DMS153 treated with DMSO at 0.1 percent for 48 hours (cell line): ENCODE data around the gene NDST1.
A peak's percentile ranks its signal among the peaks of the same experiment; 100 is the strongest.

Experiments used
- DNase-seq: peaks from one replicate; lab custom pipeline; 2025; ENCODE audit not compliant: unreplicated experiment; lab: John Stamatoyannopoulos, UW

Gene NDST1

GRCh38 chr5:150540615-150541396 lies 32.9 kb downstream of the NDST1 start:
- no peak for DNase-seq

GRCh38 chr5:150541397-150541675 lies 33.4 kb downstream of the NDST1 start:
- DNase-seq, result no peak

DNA sequence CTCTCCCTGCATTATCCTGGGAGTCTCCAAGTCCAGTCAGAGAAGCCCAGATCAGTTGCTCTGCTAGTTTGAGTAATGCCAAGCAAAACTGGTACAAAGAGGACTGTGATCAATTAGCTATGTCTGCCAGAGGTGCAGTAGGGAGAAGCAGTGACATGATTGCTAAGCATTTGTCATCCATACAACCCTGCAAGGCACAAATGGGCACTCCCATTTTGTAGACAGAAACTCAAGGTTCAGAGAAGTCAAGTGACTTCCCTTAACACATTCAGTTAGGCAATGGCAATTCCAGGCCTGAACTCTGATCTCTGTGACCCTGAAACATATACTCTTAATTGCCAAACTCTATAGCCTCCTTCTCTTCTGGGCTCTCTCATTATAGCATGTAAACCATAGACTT lies 34.0 kb downstream of the NDST1 start:
- no peak for DNase-seq

DNA sequence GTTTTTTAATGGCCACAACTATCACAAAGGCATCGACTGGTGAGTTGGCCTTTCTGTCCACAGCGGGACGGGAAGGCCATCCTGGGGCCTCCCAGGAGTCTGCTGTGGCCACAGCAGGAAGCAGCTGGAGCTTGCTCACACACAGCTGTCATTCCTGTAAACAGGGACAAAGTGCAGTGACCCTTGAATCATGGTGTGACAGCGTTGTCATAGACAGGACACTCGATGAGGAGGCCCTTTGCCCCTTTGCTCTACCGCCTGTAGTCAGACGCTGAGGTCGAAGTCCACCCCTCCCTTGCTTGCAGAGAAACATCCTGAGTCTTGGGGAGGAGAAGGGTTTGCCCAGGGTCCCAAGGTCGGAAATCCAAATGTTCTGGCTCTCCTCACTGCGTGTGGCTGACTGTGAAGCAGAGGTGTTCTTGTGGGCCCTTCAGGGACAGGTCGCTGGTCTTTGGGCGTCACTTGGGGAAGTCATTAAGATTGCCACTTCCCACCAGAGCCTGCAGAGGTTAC lies 35.1 kb downstream of the NDST1 start:
- DNase-seq, result no peak

DNA sequence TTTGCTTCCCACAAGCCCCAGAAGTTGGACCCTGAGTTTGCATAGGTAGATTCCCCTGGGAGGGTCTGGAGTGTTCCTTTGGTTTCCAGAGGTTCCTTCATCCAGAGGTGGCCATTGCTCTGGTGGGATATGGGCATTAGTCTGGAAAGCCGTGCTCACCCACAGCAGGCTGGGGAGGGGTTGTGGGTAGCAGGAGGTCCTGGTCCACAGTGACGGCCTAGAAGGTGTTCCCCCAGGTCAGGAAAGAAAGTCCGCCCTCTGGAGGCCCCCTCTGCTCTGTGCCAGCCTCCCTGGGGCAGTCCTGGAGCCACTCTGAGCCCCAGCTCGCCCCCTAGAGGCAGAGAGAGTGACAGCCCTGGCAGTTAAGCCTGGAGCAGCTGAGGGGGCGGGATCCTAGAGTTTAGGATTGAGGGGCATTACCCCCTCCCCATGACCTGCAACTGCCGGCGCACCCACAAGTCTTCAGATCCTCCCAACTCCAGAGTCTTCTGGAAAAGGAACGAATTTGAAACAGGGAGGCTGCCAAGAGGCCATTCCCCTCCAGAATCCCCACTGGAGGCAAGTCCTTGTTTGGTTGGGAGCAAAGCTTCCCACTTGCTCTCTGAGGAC lies 36.8 kb downstream of the NDST1 start:
- DNase-seq, result no peak

- no peak for DNase-seq
These were observed 37.3 kb downstream of the NDST1 start for GRCh38 chr5:150545246-150545645.

DNA sequence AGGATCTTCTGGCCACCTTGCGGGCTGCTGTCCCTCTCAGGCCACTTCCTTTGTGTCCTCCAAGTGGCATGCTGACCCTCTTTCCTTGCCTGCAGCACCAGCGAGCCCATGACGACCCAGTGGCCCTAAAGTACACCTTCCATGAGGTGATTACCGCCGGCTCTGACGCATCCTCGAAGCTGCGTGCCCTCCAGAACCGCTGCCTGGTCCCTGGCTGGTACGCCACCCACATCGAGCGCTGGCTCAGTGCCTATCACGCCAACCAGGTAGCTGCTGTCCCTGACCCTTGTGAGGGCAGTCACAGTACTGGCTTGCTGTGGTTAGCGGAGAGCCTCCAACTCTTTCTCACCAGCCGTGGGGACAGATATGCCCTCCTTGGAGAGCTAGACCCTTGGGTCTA lies 40.2 kb downstream of the NDST1 start:
- no peak for DNase-seq

DNA sequence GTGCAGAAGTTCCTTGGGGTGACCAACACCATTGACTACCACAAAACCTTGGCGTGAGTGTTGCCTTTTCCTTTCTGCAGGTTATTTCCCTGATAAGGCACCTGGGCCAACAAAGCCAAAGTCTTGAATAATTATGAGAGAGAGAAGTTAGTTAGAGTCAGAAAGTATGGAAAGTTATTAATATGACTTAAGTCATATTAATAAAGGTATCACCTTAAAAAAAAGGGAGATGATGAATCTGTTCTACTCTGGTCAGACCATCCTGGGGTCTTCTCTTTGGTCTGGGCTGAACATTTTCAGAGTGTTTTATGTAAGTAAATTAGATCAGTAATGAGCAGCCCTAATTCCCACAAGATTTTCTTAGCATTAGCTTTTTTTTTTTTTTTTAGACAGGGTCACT lies 41.8 kb downstream of the NDST1 start:
- DNase-seq, result no peak

DNA sequence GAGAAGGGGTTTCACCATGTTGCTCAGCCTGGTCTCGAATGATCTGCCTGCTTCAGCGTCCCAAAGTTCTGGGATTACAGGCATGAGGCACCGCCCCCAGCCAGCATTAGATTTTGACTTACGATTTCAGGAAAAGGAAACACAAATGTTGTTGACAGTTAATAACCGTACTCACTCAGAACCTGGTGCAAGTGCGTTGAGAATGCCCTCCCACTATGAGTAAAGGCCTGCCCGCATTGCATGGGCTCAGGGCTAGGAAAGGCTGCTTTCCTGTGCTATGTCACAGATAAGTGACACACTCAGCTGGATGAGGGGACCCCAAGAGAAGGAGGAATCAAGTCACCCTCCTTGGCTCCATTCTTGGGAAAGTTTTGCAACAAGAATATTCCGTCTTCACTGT lies 42.4 kb downstream of the NDST1 start:
- DNase-seq, result no peak

DNA sequence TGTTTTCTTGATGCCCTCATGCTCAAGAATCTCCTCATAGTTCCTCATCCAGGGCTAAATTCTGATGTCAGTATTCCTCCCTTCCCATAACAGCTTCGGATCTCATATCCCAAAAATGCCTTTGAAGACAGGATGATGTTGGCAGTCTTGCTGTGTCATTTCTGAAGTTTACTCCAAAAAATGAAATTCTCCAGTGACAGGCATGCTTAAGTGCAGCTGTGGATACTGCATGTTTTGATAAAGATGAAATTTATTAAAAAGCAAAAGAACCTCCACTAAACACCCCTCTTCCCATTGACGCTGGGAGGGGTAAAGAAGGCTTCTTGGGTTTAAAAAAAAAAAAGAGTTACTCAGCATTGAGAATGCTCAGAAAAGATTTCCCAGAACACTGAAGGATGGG lies 43.1 kb downstream of the NDST1 start:
- no peak for DNase-seq

DNA sequence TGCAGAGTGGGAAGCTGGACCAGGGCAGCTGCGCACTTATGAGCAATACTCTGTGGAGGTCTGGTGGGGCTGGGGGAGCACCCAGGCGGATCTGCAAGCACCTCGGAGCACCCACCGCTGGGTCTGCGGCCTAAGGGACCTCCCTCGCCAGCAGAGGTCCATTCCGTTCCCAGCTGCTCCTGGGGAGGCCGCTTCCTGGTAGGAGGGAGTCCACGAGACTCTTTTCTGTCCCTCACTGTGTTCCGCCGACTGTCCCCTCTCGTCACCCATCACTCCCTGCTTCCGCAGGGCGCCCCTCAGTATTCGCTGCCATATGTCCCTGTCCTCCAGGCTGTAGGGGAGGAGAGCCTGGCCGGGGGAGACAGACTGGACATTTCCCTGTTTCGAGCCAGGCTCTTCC lies 45.5 kb downstream of the NDST1 start:
- no peak for DNase-seq

GRCh38 chr5:150553911-150554310 lies 46.0 kb downstream of the NDST1 start:
- DNase-seq, result no peak

DNA sequence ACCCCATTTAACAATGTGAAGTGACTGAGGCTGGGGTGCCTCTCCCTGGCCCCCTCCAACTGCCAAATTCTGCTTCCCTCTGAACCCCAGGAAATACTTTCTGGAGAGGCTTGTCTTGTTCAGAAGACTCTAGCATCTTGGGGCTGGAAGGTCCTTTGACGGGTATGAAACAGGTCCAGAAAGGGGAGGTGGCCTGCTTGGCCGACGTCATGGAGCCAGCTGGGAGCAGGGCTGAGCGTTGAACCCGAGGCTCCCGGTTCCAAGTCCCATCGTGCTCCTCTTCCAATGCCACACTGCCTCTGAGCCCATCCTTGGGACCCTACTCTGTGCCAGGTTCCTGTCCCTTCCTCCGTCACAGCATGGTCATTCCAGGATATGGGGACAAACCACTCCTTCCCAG lies 46.9 kb downstream of the NDST1 start:
- DNase-seq, result no peak

- no peak for DNase-seq
These were observed 48.2 kb downstream of the NDST1 start for GRCh38 chr5:150556106-150556505.

- DNase-seq, result no peak
These were observed 49.1 kb downstream of the NDST1 start for GRCh38 chr5:150556859-150557508.

- no peak for DNase-seq
These were observed 49.6 kb downstream of the NDST1 start for GRCh38 chr5:150557509-150557872.

- no peak for DNase-seq
These were observed 50.2 kb downstream of the NDST1 start for GRCh38 chr5:150558088-150558621.

DNA sequence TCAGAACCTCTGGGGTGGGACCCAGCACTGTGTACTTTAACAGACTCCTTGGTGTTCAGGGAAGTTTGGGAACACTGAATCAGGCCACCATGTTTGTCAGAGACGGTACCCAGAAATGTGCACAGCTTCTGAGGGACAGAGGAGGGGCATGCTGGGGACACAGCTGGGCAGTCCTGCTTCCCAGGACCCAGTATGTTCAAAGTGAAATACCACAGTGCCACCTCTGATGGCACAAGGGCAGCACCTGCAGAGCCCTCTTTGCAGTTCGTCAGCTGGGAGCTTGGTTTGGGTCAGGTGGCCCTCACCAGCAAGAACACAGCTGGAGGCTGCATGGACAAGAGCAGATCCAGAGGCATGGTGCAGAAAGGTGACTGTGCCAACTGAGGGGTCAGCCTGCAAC lies 51.2 kb downstream of the NDST1 start:
- no peak for DNase-seq

DNA sequence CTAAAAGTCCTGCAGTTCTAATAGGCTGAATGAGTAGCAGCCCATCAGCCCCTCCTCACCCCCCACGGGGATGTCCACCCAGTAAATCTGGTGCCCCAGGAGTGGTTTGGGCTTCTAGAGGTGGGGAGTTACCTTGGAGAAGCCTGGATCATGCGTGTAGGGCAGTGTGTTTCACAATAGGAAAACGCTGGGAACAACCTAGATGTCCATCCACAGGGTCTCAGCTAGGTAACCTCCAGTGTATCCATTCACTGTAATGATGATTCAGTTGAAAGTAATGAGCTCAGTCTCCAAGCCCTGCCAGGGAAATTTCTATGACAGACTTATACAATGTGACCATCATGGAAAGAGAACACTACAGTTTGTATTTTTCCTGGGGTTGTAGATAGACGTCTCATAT lies 51.8 kb downstream of the NDST1 start:
- no peak for DNase-seq

DNA sequence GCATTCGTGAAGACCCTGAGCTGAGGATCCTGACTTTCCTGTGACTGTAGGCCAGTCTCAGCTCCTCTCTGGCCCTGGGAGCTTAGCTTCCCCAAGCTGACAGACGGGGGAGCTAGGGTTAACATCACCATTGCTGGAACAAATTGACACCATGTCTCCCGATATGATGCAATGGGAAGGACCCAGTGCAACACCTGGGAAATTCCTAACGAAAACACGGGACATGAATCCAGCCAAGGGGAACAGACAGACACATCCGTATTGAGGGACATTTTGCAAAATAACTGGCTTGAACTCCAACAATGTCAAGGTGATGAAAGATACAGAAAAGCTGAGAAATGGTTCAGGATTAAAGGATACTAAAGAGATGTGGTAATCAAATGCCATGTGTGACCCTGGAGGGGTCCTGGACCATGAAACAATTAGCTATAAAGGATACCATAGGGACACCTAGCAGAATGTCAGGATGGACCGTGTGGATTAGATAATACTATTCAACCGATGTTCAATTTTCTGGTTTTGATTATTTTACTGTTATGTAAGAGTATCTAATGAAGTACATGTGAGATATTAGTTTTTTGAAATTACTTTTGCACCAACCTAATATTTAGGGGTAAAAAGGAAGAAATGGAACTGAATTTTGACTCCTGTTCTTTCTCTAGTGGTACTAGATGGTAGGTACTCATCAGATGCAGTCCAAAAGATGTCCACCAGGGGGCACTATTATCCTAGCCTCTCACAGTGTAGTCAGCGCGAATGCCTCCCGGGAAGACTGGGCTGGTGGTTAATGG lies 52.7 kb downstream of the NDST1 start:
- peak; percentile 11 for DNase-seq

- DNase-seq, result no peak
These were observed 53.2 kb downstream of the NDST1 start for GRCh38 chr5:150561192-150561512.
